K562 (cell line): ENCODE data around the gene LTBP4. TPM values are rescaled to one million over a fixed set of nuclear protein-coding genes. Genes with fewer than 3 reads are reported as not detected.

Source experiments
- ATAC-seq: fragments of 200-7000 bp; cut with Tn5 transposase; 3 replicates; pipeline ENCODE4 v1.9.1; 2020; ENCODE audit warnings: moderate library complexity
- BruUV-seq: library from RNA; stranded (reverse); fragments of 400-500 nt; replicated peaks from 2 replicates; lab custom pipeline; 2021; lab: Mats Ljungman, UMichigan
- CTCF ChIA-PET: fragments of 300-600 bp; formaldehyde crosslinking; extraction: SDS; loops from one replicate; lab custom pipeline; 2021; ENCODE audit warnings: low intra/inter-chr PET ratio; lab: Yijun Ruan, JAX
- POLR2A ChIA-PET: fragments of 300-600, 350-650 bp; sonication (Branson Sonifier 250); formaldehyde crosslinking; extraction: SDS; loops from one replicate; lab custom pipeline; 2021; ENCODE audit warnings: antibody characterized with exemption, inconsistent platforms; lab: Yijun Ruan, JAX
- DNase-seq, 4 experiments: peaks; one replicate each; pipeline versions ENCODE4 v3.0.0 to v3.0.0-alpha.2; 2011 to 2018; ENCODE audit warnings: low spot score in 3 of 4, mixed read lengths in 3 of 4; ENCODE audit errors: extremely low read depth in 1 of 4
- FAIRE-seq: peaks from 2 replicates; lab custom pipeline; 2011; peaks lifted over from hg19 to GRCh38; lab: Jason Lieb, UNC
- H2AFZ ChIP-seq: 2 replicates; pipeline ENCODE4 v1.6.0; 2011; ENCODE audit warnings: low read depth, low read length, control low read depth, inconsistent platforms
- H3K27ac ChIP-seq: fragments of 200-600 bp; 3 replicates; pipeline ENCODE4 v1.8.0; 2011; ENCODE audit warnings: low read depth, mild to moderate bottlenecking, control low read depth, inconsistent platforms, low read length, moderate library complexity, mixed read lengths; ENCODE audit errors: extremely low read depth
- H3K27me3 ChIP-seq, 2 experiments: fragments of 300-600 bp in 1 of 2; 2 replicates in 1 of 2; 3 replicates in 1 of 2; pipeline versions ENCODE4 v1.6.0 to v1.8.0; 2011; ENCODE audit warnings: inconsistent platforms in 2 of 2, low read length in 2 of 2, mild to moderate bottlenecking in 1 of 2, mixed read lengths in 1 of 2, moderate library complexity in 1 of 2; ENCODE audit not compliant: control insufficient read depth in 2 of 2, insufficient read depth in 2 of 2
- H3K36me3 ChIP-seq: fragments of 300-600 bp; 3 replicates; pipeline ENCODE4 v1.8.0; 2011; ENCODE audit warnings: mild to moderate bottlenecking, low read length, inconsistent platforms; ENCODE audit not compliant: control insufficient read depth, insufficient read depth
- H3K4me1 ChIP-seq, 2 experiments: fragments of 200-600 bp in 1 of 2; replicated peaks in 1 of 2; 2 replicates in 1 of 2; 3 replicates in 1 of 2; pipeline versions ENCODE4 v1.5.1 to v1.8.0; 2011; ENCODE audit warnings: inconsistent platforms in 2 of 2, low read length in 2 of 2, mild to moderate bottlenecking in 1 of 2, mixed read lengths in 1 of 2, moderate library complexity in 1 of 2; ENCODE audit not compliant: control insufficient read depth in 2 of 2, insufficient read depth in 2 of 2
- H3K4me2 ChIP-seq: 2 replicates; pipeline ENCODE4 v1.6.1; 2011; ENCODE audit warnings: low read length, control low read depth, inconsistent platforms, mixed read lengths; ENCODE audit not compliant: insufficient read depth
- H3K4me3 ChIP-seq: fragments of 200-600 bp; sonication (generic), shearing (Covaris generic); 2 replicates; pipeline ENCODE4 v1.5.1; 2016; ENCODE audit warnings: control low read depth, inconsistent platforms
- H3K79me2 ChIP-seq: fragments of 200-600 bp; 3 replicates; pipeline ENCODE4 v1.8.0; 2011; ENCODE audit warnings: low read length, inconsistent platforms; ENCODE audit not compliant: control insufficient read depth, insufficient read depth
- H3K9ac ChIP-seq, 2 experiments: 2 replicates each; pipeline versions ENCODE4 v1.6.0 to v1.6.1; 2011; ENCODE audit warnings: low read depth in 2 of 2, low read length in 2 of 2, control low read depth in 1 of 2, inconsistent platforms in 1 of 2, mild to moderate bottlenecking in 1 of 2, mixed read lengths in 1 of 2; ENCODE audit not compliant: insufficient read depth in 1 of 2
- H3K9me1 ChIP-seq: one replicate; pipeline ENCODE4 v1.6.0; 2011; ENCODE audit warnings: inconsistent platforms, mild to moderate bottlenecking, low read length, moderate library complexity; ENCODE audit not compliant: control insufficient read depth, insufficient read depth
- H3K9me3 ChIP-seq: replicated peaks from 2 replicates; pipeline ENCODE4 v1.5.1; 2011; ENCODE audit warnings: low read depth, low read length, inconsistent platforms; ENCODE audit not compliant: control insufficient read depth, insufficient read depth
- H4K20me1 ChIP-seq: replicated peaks from 2 replicates; pipeline ENCODE4 v1.6.1; 2011; ENCODE audit warnings: low read length, inconsistent platforms, mixed read lengths; ENCODE audit not compliant: control insufficient read depth, insufficient read depth
- CBFA2T3 ChIP-seq: fragments of 450-650 bp; IDR thresholded peaks from 2 replicates; pipeline ENCODE4 v1.6.1; 2017
- FUS ChIP-seq: fragments of 200-400 bp; formaldehyde crosslinking; optimal IDR thresholded peaks from 2 replicates; pipeline ENCODE3; 2017; ENCODE audit warnings: low read depth, low read length
- HDAC3 ChIP-seq: fragments of 450-650 bp; IDR thresholded peaks from 2 replicates; pipeline ENCODE4 v1.6.1; 2018; ENCODE audit warnings: borderline replicate concordance, mild to moderate bottlenecking, moderate library complexity; ENCODE audit not compliant: partially characterized antibody
- HIVEP1 ChIP-seq: fragments of 250-450 bp; sonication (Bioruptor Pico); IDR thresholded peaks from 2 replicates; pipeline ENCODE4 v1.4.0; 2020; ENCODE audit warnings: mild to moderate bottlenecking
- KLF10 ChIP-seq: fragments of 250-450 bp; sonication (Bioruptor Pico); IDR thresholded peaks from 2 replicates; pipeline ENCODE4 v1.6.1; 2021; ENCODE audit warnings: matching md5 sums
- NELFE ChIP-seq: IDR thresholded peaks from 2 replicates; pipeline ENCODE4 v1.6.1; 2011; ENCODE audit warnings: mild to moderate bottlenecking; ENCODE audit not compliant: insufficient read depth, insufficient read length
- NFIC ChIP-seq: fragments of 450-650 bp; IDR thresholded peaks from 2 replicates; pipeline ENCODE4 v1.6.1; 2017; ENCODE audit warnings: mild to moderate bottlenecking, inconsistent platforms
- NFIX ChIP-seq: fragments of 250-450 bp; sonication (Bioruptor Pico); IDR thresholded peaks from 2 replicates; pipeline ENCODE4 v1.4.0; 2020; ENCODE audit warnings: low read depth, mild to moderate bottlenecking, moderate library complexity
- PHF8 ChIP-seq: fragments of 200-600 bp; sonication (generic); IDR thresholded peaks from 2 replicates; pipeline ENCODE4 v1.6.1; 2012; ENCODE audit warnings: mixed run types, mild to moderate bottlenecking, inconsistent platforms, low read length, moderate library complexity, borderline replicate concordance
- POLR2A ChIP-seq: fragments of 450-650 bp; conservative IDR thresholded peaks from 2 replicates; pipeline ENCODE4 v1.6.1; 2016
- RBM15 ChIP-seq: fragments of 200-400 bp; formaldehyde crosslinking; IDR thresholded peaks from 2 replicates; pipeline ENCODE4 v1.6.1; 2018; ENCODE audit warnings: mild to moderate bottlenecking, low read length, moderate library complexity; ENCODE audit not compliant: insufficient read depth
- SMAD1 ChIP-seq: fragments of 150-350 bp; IDR thresholded peaks from 2 replicates; pipeline ENCODE4 v1.6.1; 2014; ENCODE audit warnings: low read length, low read depth; ENCODE audit not compliant: partially characterized antibody
- SUPT5H ChIP-seq: fragments of 450-650 bp; IDR thresholded peaks from 2 replicates; pipeline ENCODE4 v1.6.1; 2016
- ZFPM2 ChIP-seq: fragments of 250-450 bp; sonication (Bioruptor Pico); IDR thresholded peaks from 2 replicates; pipeline ENCODE4 v1.5.1; 2022; ENCODE audit warnings: mild to moderate bottlenecking
- ZNF175 ChIP-seq: fragments of 200-800 bp; sonication (Bioruptor generic); IDR thresholded peaks from 2 replicates; pipeline ENCODE4 v1.6.1; 2016; ENCODE audit warnings: low read depth, mild to moderate bottlenecking, missing genetic modification characterization, missing compliant biosample characterization
- ZNF316 ChIP-seq: fragments of 450-650 bp; IDR thresholded peaks from 2 replicates; pipeline ENCODE4 v1.6.1; 2016
- ZNF76 ChIP-seq: fragments of 250-450 bp; sonication (Bioruptor Pico); IDR thresholded peaks from 2 replicates; pipeline ENCODE4 v1.4.0; 2020; ENCODE audit warnings: mild to moderate bottlenecking, moderate library complexity, borderline replicate concordance
- WGBS: fragments of 100-300 bp; shearing (Covaris generic); methylation state at CpG from one replicate; pipeline ENCODE4 v1.1.6; 2016; ENCODE audit warnings: low coverage, mixed read lengths; ENCODE audit not compliant: insufficient coverage; ENCODE audit errors: missing lambda C conversion rate; 5-methylcytosine and 5-hydroxymethylcytosine counted together
- in situ Hi-C: fragments of 300-500 bp; cut with MboI; formaldehyde crosslinking; loops from 4 replicates; pipeline ENCODE4 v1.15.0; 2018; ENCODE audit warnings: inconsistent platforms, mixed read lengths
- intact Hi-C: fragments of 100-400 bp; cut with micrococcal nuclease; formaldehyde crosslinking; loops from 2 replicates; pipeline ENCODE4 v1.14.2; 2022
- polyA plus RNA-seq, 8 experiments: library from polyadenylated mRNA; depleted of rRNA in 4 of 8; stranded (reverse) in 5 of 8; unstranded in 3 of 8; fragments of >200 nt; fragmentation: Nextera tagmentation in 2 of 8; fragmentation: Illumina TruSeq in 1 of 8; extraction: Ambion mirVana in 2 of 8; extraction: Trizol in 1 of 8; gene quantifications; 2 replicates each; pipeline versions ENCODE4 v1.2.1 to v1.2.3, GENCODE V29; 2011 to 2014; ENCODE audit warnings: inconsistent platforms in 1 of 8, missing spikeins in 1 of 8
- total RNA-seq, 7 experiments: library from RNA; depleted of rRNA in 6 of 7; stranded (reverse); fragments of >200 nt in 6 of 7; fragmentation: Illumina TruSeq in 2 of 7; extraction: Trizol in 2 of 7; gene quantifications; 2 replicates each; pipeline versions ENCODE4 v1.2.1 to v1.2.3, GENCODE V29; 2011 to 2021; ENCODE audit warnings: low replicate concordance in 1 of 7
- TF ChIP-seq, protein P1 (sequence below): fragments of 250-450 bp; sonication (Bioruptor Pico); IDR thresholded peaks from 2 replicates; pipeline ENCODE4 v1.4.0; 2020; ENCODE audit warnings: mild to moderate bottlenecking
- TF ChIP-seq, protein P2 (sequence below): fragments of 250-450 bp; sonication (Bioruptor Pico); IDR thresholded peaks from 2 replicates; pipeline ENCODE4 v1.8.0; 2021; ENCODE audit warnings: borderline replicate concordance, mild to moderate bottlenecking, moderate library complexity; ENCODE audit not compliant: poor library complexity, severe bottlenecking
- TF ChIP-seq, protein P3 (sequence below): fragments of 250-450 bp; sonication (Bioruptor Pico); IDR thresholded peaks from 2 replicates; pipeline ENCODE4 v1.8.0; 2021; ENCODE audit warnings: moderate library complexity, mild to moderate bottlenecking, inconsistent platforms

LTBP4 gene
- total and polyA plus RNA-seq, 9 of the 15 experiments (the other 6 are each of a cell fraction or from before 2014, with no cell fraction given), result 0.35 to 160 (median 31.6) TPM

DNA sequence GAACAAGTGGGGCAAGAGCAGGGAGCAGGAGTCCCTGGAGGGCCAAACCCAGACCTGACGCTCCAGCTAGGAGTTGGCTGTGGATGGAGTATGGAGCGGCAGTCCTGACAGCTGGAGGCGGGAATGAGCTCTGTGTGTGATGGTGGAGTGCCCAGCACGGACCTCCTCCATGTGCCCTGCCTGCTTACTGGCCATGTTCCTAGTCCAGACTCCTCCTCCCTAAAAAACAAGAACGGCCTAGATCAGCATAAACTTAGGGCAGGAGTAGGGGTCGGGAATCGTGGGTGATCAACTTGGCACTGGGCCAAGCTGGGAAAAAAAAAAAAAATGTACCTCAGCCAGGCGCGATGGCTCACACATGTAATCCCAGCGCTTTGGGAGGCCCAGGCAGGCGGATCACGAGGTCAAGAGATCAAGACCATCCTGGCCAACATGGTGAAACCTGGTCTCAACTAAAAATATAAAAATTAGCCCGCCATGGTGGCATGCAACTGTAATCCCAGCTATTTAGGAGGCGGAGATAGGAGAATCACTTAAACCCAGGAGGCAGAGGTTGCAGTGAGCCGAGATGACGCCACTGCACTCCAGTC lies 29.5 kb downstream of the LTBP4 start:
- ATAC-seq (no peak), FAIRE-seq (no peak), DNase-seq (no peak)
- ChIA-PET POLR2A (interaction anchor here (0.7 kb wide), 1 partner anchor 27 kb away, joined by 4 read pairs; no protein-coding TSS in a partner anchor), CTCF (no interaction called here)
- no peaks in the 10 kb centered on the region for H3K27me3 ChIP-seq
- H3K4me3 ChIP-seq, result no peak overlapping the region
- peaks cover 41% of the 10 kb centered on the region; the same call in 2 of the 3 replicates for H3K36me3 ChIP-seq
- H4K20me1 ChIP-seq, result no peaks in the 10 kb centered on the region
- intact Hi-C loops, result no loop called here
- H3K9me3 ChIP-seq, result no peaks in the 10 kb centered on the region
- in situ Hi-C loops, result no loop called here
- WGBS, result 76% methylated on average over 14 of the region's 16 CpGs
- H3K27ac ChIP-seq, result no peak overlapping the region
- H3K9ac ChIP-seq, result 0 out of 4 replicates have a peak overlapping the region, but pooled peaks of 1 of the 2 experiments have one; percentile 24
- BruUV-seq, result no TSS peak
- H3K79me2 ChIP-seq, result no peaks in the 10 kb centered on the region
- no peaks in the 10 kb centered on the region for H3K9me1 ChIP-seq
- H3K4me1 ChIP-seq, result peaks cover 10 to 34% of the 10 kb centered on the region in 2 experiments
- H3K4me2 ChIP-seq, result no peak overlapping the region
- no peak overlapping the region for H2AFZ ChIP-seq
- TF ChIP-seq ZNF316 (peak; percentile 17; the same call in 1 of the 2 replicates), RBM15 (no peak), SUPT5H (peak; percentile 37; the same call in 1 of the 2 replicates), NFIX (CRISPR knock-in tag) (peak; percentile 81), HIVEP1 (CRISPR knock-in tag) (no peak), NELFE (no peak), ZNF175 (no peak), CBFA2T3 (no peak), SMAD1 (peak; percentile 36), ZFPM2 (no peak), ZNF76 (CRISPR knock-in tag) (no peak), PHF8 (no peak), FUS (no peak), NFIC (peak; percentile 98), KLF10 (CRISPR knock-in tag) (no peak), POLR2A (peak; percentile 43; the same call in 1 of the 2 replicates), HDAC3 (no peak)
- TF ChIP-seq, protein P1, sequence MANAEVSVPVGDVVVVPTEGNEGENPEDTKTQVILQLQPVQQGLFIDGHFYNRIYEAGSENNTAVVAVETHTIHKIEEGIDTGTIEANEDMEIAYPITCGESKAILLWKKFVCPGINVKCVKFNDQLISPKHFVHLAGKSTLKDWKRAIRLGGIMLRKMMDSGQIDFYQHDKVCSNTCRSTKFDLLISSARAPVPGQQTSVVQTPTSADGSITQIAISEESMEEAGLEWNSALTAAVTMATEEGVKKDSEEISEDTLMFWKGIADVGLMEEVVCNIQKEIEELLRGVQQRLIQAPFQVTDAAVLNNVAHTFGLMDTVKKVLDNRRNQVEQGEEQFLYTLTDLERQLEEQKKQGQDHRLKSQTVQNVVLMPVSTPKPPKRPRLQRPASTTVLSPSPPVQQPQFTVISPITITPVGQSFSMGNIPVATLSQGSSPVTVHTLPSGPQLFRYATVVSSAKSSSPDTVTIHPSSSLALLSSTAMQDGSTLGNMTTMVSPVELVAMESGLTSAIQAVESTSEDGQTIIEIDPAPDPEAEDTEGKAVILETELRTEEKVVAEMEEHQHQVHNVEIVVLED (CRISPR knock-in tag), result no peak
- TF ChIP-seq, protein P2, sequence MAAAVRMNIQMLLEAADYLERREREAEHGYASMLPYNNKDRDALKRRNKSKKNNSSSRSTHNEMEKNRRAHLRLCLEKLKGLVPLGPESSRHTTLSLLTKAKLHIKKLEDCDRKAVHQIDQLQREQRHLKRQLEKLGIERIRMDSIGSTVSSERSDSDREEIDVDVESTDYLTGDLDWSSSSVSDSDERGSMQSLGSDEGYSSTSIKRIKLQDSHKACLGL (CRISPR knock-in tag), result no peak
- TF ChIP-seq, protein P3, sequence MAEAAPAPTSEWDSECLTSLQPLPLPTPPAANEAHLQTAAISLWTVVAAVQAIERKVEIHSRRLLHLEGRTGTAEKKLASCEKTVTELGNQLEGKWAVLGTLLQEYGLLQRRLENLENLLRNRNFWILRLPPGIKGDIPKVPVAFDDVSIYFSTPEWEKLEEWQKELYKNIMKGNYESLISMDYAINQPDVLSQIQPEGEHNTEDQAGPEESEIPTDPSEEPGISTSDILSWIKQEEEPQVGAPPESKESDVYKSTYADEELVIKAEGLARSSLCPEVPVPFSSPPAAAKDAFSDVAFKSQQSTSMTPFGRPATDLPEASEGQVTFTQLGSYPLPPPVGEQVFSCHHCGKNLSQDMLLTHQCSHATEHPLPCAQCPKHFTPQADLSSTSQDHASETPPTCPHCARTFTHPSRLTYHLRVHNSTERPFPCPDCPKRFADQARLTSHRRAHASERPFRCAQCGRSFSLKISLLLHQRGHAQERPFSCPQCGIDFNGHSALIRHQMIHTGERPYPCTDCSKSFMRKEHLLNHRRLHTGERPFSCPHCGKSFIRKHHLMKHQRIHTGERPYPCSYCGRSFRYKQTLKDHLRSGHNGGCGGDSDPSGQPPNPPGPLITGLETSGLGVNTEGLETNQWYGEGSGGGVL (CRISPR knock-in tag), result no peak
